Right atrium auricular region (tissue), 2 donors: Measurements from ENCODE around the gene FZD4. TPM values are rescaled to one million over a fixed set of nuclear protein-coding genes. Genes with fewer than 3 reads are reported as not detected.
A peak's percentile ranks its signal among the peaks of the same experiment; 100 is the strongest.

Experiments used
- DNase-seq: peaks from one replicate; pipeline ENCODE4 v3.0.0-alpha.2; 2019; ENCODE audit warnings: low spot score
- H3K27ac ChIP-seq, 2 donors: fragments of 200-600 bp; sonication (generic); 1 replicate in 1 of 2; 2 replicates in 1 of 2; pipeline ENCODE4 v1.5.1; 2016 to 2019
- H3K27me3 ChIP-seq, 2 donors: fragments of 200-600 bp; sonication (generic); one replicate each; pipeline versions ENCODE4 v1.5.1 to v1.6.0; 2017 to 2019
- H3K36me3 ChIP-seq: fragments of 200-600 bp; sonication (generic); one replicate; pipeline ENCODE4 v1.5.1; 2016
- H3K4me1 ChIP-seq, 2 donors: fragments of 200-600 bp; sonication (generic); one replicate each; pipeline versions ENCODE4 v1.5.1 to v1.6.0; 2017 to 2019
- H3K4me3 ChIP-seq, 2 donors: fragments of 200-600 bp; sonication (generic); 1 replicate in 1 of 2; 2 replicates in 1 of 2; pipeline ENCODE4 v1.5.1; 2017 to 2019; ENCODE audit warnings: mild to moderate bottlenecking in 1 of 2, moderate library complexity in 1 of 2
- H3K9me3 ChIP-seq, 2 donors: fragments of 200-600 bp; sonication (generic); one replicate each; pipeline ENCODE4 v1.5.1; 2019
- CTCF ChIP-seq, 2 donors: fragments of 200-600 bp; sonication (generic); IDR thresholded peaks; one replicate each; pipeline ENCODE4 v1.5.1; 2019; ENCODE audit warnings: antibody characterized with exemption in 2 of 2
- total RNA-seq, 2 donors: library from RNA; depleted of rRNA; stranded (reverse); fragments of >200 nt; gene quantifications; one replicate each; pipeline ENCODE4 v1.1.0, GENCODE V29; 2016

Gene FZD4
- total RNA-seq, 2 donors from 2014 or later: 22.6 to 32.5 TPM

- H3K4me3 ChIP-seq: no peak overlapping the region
- H3K27me3 ChIP-seq: no peaks in the 10 kb centered on the region
- peaks cover 0 to 31% of the 10 kb centered on the region in 2 donors for H3K4me1 ChIP-seq
- DNase-seq: no peak
- no peaks in the 10 kb centered on the region for H3K9me3 ChIP-seq
- TF ChIP-seq CTCF (IDR thresholded peaks at IDR 0.05): no peak
- no peak overlapping the region for H3K27ac ChIP-seq
- H3K36me3 ChIP-seq: no peaks in the 10 kb centered on the region
Measured at GRCh38 chr11:86987679-86988078, 32.5 kb upstream of the FZD4 start.

- Histone ChIP-seq H3K4me3 (no peak overlapping the region), H3K4me1 (peaks cover 0 to 28% of the 10 kb centered on the region in 2 donors), H3K27me3 (no peaks in the 10 kb centered on the region), H3K27ac (peak overlapping the region in 1 of 2 donors; percentile 21), H3K36me3 (no peaks in the 10 kb centered on the region), H3K9me3 (no peaks in the 10 kb centered on the region)
- no peak for TF ChIP-seq CTCF (IDR thresholded peaks at IDR 0.05)
- DNase-seq: no peak
Measured at GRCh38 chr11:86984701-86985100, 29.5 kb upstream of the FZD4 start.

- peaks cover 0 to 31% of the 10 kb centered on the region in 2 donors for H3K4me1 ChIP-seq
- no peaks in the 10 kb centered on the region for H3K36me3 ChIP-seq
- DNase-seq: peak; percentile 67
- H3K27me3 ChIP-seq: no peaks in the 10 kb centered on the region
- no peak for TF ChIP-seq CTCF (IDR thresholded peaks at IDR 0.05)
- H3K9me3 ChIP-seq: no peaks in the 10 kb centered on the region
- no peak overlapping the region for H3K27ac ChIP-seq
- no peak overlapping the region for H3K4me3 ChIP-seq
Measured at GRCh38 chr11:86983021-86983488, 27.9 kb upstream of the FZD4 start.

GRCh38 chr11:86981777-86982540, 26.8 kb upstream of the FZD4 start:
- no peaks in the 10 kb centered on the region for H3K27me3 ChIP-seq
- no peak overlapping the region for H3K4me3 ChIP-seq
- H3K36me3 ChIP-seq: no peaks in the 10 kb centered on the region
- peaks cover 0 to 38% of the 10 kb centered on the region in 2 donors for H3K4me1 ChIP-seq
- H3K27ac ChIP-seq: no peak overlapping the region
- no peak for TF ChIP-seq CTCF (IDR thresholded peaks at IDR 0.05)
- H3K9me3 ChIP-seq: no peaks in the 10 kb centered on the region
- DNase-seq: no peak

- H3K9me3 ChIP-seq: no peaks in the 10 kb centered on the region
- H3K4me1 ChIP-seq: peaks cover 0 to 38% of the 10 kb centered on the region in 2 donors
- H3K36me3 ChIP-seq: no peaks in the 10 kb centered on the region
- peak overlapping the region in 1 of 2 donors; percentile 41 for H3K27ac ChIP-seq
- no peak for TF ChIP-seq CTCF (IDR thresholded peaks at IDR 0.05)
- H3K4me3 ChIP-seq: no peak overlapping the region
- H3K27me3 ChIP-seq: no peaks in the 10 kb centered on the region
- DNase-seq: no peak
Measured at GRCh38 chr11:86980086-86980796, 25.0 kb upstream of the FZD4 start.
